HG03135 (cell line): Measurements from ENCODE around the gene CASP1.
"Not testable (repeated sequence)": the region's sequence is repeated elsewhere in the genome, so short reads cannot be mapped to it uniquely, and the experiment has no call there.

Experiments used
- ATAC-seq: cut with Tn5 transposase; IDR thresholded peaks from one replicate; pipeline ENCODE4 v1.9.1; 2021; ENCODE audit warnings: mild to moderate bottlenecking, moderate library complexity; ENCODE audit not compliant: unreplicated experiment

Gene CASP1

DNA sequence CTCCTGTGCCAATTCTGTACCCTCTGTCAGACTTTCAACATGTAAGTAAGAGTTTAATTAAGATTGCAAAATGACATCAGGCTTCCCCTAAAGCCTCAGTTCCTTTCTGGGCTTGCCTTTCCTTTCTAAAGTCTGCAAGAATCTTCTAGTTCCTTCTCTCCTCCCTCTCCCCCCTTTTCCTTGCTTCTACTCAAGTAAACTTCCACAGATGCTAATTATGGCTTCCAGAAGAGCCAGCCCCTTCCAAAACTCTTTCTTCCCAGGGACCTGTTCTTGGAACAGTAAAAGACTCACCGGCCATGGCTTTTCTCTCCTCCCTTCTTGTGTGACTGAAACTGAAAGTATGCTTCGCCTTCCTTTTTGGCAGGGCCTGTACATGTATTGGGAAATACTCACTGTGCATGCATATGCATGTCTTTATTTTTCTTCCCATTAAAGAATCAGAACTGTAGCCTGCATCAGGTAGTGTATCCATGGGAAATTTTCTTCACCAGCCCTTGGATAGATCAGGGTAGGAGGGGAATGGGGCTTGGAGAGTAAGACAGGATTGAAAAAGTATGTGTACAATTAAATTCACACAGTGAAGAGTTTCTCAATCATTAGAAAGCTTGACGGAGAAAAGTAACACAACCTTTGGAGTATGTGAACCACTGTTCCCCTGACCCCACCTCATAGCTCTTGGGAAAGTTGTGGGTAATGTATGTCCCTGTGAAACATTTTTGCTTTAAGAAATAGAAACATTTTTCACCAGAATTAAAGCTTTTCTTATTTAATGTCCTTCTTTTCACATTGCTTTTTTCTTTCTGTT is at the start of gene CASP1:
Gene CASP1 (minus strand): TSS at position 332 of the 808 bp plus-strand sequence. CDS start 31 bp downstream, at position 301.
- ATAC-seq: peak; percentile 97

DNA sequence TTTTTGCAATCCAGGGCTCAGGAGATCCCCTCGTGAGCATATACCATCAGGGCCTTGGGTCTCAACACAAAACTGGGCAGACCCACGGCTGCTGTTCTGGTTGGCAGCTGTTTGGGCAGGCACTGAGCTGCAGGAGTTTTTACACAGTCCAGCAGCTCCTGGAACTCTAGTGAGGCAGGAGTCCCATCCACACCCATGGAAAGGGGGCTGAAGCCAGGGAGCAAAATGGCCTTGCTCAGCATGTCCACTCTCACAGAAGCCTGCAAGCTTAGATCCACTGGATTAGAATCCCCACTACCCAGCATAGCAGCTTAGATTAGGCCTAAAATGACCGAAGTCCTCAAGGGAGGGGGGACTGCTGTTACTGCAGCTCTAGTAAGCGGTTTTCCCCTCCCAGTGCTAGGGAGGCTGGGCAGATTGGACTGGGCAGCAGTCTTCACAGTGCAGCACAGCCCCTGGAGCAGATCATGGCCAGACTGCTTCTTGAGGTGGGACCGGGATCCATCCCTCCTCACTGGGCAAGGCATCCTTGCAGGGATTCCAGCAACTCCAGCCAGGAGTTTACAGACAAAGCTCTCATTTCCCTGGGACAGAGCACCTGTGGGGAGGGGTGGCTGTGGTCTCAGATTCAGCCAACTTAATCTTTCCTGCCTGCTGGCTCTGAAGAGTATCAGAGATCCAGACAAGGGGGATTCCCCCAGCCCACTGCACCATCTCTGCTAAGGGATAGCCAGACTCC is 46.6 kb upstream of the CASP1 start:
- ATAC-seq: no peak

DNA sequence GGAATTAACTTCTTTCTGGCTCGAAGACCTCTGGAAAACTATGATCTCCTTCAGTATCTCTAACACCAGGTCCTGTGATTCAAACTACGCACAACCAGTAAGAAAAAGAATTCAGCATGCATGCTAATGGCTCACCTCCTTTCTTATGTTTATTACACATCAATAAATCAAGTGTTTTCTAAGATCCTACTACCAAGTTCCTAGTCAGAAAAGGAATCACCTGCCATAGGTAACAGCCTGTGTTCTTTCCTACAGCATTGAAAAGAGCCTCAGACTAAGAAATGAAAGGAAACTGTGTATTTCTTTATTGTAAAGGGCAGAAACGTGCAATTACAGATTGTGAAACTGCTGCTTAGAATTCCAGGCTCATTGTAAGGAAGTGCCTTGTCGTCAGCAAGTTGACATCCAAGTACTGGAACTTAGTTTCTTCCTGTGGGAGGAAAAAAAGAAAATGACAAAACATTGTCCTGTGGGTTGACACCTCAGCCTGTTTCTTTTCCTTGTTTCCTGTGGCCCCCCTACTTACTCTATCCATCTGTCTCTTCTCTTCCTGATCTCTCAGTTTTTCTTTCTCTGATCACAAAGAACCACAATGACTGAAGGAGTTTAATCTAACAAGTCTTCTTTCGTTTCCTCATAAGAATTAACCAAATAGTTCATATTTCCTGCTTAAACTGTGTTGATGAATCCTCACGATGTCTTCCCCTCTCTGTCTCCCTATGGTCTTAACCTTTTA is 45.4 kb upstream of the CASP1 start:
- ATAC-seq: not testable (repeated sequence)

DNA sequence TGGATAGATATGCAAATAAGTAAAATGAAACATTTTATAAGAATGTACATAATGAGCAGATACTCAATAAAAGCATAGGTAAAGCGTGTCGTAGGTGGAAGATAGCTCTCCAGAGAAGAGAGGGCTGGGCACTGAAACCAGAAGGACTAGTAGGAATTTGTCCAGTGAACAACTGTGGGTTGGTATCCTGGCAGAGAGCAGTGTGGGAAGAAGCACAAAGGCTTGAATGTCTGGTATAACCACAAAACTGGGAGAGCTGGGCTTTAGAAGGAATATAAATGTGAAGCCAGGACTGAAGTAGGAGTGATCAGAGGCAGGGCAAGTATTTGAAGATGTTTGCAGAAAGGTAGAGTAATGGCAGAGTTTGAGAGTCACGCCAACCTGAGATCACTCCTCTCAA is 43.3 kb upstream of the CASP1 start:
- no peak for ATAC-seq

DNA sequence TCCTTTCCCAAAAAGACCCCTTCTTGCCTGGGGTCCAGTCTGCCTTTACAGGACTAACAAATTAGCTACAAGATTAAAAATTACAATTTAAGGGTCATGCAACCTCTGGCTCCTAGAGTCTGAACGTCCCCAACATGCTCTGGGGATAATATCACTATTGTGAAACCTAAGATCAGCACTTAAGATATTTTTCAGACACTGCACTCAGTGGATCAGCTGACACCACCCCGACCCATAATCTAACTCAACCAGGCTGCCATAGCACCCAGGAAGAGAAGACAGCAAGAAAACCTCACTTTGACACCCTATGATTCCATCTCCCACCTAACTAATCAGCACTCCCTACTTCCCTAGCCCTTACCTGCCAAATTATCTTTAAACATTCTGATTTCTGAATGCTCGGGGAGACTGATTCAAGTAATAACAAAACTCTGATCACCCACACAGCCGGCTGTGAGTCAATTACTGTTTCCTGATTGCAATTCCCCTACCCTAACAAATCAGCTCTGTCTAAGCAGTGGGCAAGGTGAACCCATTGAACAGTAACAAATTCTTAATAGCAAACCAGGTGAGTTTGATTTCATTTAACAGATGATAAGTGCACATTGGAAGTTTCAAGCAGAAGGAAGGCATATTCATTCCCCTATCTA is 42.3 kb upstream of the CASP1 start:
- ATAC-seq: not testable (repeated sequence)

DNA sequence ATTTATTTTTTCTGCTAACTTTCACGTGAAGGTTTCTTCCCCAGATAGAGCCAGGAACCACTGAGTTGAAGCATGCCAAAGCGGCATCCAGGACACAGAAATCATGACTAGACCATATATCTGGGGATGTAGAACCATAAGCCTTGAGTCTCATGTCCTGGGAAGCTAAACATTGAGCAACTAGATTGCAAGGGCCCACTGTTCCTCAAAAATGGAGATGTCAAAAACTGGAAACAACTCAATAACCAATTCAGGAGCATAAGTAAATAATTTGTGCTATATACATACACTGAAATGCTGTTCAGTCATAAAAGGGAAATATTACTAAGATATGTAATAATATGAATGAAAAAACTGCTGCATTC is 39.2 kb upstream of the CASP1 start:
- ATAC-seq: no peak

DNA sequence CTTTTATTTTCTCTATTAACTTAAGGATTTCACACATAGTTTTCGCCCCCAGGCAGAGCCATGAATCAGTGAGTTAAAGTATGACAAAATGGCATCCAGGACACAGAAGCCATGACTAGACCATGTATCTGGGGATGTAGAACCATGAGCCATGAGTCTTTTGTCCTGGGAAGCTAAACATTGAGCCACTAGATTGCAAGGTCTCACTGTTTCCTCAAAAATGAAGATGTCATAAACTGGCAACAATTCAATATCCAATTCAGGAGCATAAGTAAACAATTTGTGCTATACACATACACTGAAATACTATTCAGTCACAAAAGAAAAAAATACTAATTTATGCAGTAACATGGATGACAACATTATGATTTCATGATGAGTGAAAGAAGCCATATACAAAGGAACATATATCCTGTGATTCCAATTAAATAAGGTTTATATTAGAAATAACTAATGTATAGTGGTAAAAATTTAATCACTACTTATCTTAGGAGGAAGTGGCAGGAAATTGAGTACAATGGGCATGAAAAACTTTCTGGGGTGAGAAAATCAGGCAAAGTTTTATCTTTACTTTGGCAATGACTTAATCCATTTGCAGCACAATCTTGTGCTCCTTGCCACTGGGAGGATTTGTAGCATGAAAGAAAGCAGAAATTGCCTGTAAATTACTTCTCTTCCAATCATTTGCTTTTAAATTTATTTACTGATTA is 38.7 kb upstream of the CASP1 start:
- no peak for ATAC-seq

DNA sequence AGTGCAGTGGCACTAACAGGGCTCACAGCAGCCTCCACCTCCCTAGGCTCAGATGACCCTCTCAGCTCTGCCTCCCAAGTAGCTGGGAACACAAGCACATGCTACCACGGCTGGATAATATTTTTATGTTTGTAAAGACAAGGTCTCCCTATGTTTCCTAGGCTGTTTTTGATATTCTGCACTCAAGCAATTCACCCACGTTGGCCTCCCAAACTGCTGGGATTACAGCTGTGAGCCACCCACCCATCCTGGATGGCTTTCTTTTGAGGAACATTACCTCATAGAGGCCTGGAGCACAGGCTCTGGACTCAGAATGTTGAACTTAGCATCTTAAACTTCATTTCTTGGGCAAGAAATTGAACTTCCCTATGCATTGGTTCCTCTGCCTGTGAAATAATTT is 37.1 kb upstream of the CASP1 start:
- ATAC-seq: not testable (repeated sequence)

DNA sequence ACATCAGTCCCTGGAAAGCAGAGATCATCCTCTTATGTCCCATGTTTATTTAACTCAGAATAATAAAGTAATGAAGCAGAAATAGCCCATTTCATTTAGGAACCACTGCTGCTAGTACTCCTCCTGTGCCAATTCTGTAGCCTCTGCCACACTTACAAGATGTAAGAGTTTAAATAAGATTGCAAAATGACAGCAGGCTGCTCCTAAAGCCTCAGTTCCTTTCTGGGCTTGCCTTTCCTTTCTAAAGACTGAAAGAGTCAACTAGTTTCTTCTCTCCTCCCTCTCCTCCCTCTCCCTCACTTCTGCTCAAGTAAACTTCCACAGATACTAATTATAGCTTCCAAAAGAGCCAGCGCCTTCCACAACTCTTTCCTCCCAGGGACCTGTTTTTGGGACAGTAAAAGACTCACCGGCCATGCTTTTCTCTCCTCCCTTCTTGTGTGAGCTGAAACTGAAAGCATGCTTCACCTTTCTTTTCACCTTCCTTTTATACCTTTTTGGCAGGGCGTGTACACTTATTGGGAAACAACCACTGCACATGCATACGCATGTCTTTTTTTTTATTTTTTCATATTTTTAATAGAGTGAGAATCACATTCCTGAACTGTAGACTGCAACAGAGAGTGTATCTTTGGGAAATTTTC is 36.3 kb upstream of the CASP1 start:
- ATAC-seq: no peak

DNA sequence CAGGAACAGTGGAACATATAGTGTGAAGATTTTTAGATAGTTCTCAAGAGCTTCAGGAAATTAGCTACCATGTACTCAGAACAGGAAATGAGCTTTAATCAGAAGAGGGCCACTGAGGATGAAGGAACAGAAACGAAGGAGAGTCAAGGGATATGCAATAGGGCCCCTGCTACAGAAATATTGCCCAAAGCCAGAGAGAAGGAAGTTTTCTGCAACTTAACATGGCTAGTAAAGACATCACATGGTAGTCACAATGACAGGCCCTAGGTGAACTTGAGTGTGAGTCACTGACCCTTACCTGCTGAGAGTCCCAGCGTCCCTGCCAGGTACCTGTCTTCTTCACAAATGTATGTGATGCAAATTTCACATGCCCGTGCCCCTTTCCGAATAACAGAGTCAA is 35.4 kb upstream of the CASP1 start:
- no peak for ATAC-seq

DNA sequence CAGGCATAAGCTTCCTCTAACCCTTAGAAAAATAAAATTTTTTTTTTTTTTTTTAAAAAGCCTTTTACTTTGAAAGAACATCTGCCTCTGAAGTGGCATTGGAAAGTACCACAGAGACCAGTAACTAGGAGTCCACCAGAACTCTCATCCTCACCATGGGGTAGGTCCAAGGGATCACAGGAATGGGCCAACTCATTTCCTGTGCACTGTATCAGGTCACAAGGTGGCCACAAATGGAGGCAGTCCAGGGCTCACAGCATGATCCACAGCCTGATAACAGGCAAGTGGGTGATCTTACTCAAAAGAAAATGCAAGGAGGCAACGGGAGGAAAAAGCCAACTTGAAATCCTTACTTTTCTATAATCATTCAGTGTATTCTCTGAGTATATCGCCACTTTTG is 34.8 kb upstream of the CASP1 start:
- ATAC-seq: not testable (repeated sequence)

DNA sequence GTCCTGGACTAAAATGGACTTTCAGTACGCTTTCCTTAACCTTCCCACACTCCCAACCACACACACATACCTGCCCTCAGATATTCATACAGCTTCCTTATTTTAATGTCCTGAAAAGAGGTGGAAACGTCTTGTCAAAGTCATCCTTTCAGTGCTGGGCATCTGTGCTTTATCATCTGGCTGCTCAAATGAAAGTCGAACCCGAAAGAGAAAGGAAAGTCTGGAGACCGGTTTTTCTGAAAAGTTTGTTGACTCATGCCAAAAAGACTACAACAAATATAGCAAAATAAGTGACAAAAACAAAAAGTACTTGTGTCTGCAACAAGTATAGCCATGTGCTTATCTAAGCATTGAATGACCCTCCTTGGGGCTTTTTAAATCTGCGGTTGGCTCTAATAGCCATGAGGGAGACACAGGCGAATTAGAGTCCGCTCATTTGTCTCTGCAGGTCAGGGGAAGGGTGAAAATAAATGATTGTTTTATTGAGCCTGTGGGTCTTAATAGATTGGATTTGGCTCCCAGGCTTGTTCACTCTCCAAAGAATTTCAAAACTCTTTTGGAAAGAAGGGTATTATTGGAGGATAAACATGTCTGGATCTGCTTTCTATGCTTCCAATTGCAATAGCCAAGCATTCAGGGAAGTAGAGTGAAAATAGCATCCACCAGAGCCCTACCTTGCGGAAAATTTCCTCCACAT is 28.4 kb upstream of the CASP1 start:
- not testable (repeated sequence) for ATAC-seq

DNA sequence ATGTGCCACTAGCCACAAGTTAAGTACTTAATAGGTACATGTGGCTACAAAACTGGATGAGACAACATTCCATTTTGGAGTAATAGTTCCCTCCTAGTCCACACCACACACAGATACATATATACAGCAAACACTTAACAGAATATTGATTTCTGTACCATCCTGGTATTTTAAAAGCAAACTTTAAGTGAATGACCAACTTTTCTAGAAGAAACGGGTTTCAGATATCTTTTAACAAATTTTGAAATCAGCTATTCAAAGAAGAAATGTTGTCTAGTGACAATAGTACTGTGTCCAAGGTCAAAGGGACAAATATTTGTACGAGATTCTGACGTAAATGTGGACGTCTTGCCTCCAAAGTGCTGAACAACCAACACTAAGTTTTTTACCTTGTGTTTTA is 22.5 kb upstream of the CASP1 start:
- ATAC-seq: no peak

DNA sequence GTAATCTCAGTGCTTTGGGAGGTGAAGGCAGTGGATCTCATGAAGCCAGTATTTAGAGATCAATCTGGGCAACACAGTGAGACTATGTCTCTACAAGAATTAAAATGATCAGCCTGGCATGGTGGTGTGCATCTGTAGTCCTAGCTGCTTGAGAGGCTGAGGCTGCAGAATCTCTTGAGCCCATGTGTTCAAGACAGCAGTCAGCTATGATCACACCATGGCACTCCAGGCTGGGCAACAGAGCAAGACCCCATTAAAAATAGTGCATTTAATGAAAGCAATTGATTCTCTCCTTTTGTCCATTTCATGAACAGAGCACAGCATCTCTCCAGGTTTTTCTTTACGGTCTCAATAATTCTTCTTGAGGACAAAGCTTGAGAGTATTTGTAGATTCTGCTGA is 21.5 kb upstream of the CASP1 start:
- ATAC-seq: no peak

DNA sequence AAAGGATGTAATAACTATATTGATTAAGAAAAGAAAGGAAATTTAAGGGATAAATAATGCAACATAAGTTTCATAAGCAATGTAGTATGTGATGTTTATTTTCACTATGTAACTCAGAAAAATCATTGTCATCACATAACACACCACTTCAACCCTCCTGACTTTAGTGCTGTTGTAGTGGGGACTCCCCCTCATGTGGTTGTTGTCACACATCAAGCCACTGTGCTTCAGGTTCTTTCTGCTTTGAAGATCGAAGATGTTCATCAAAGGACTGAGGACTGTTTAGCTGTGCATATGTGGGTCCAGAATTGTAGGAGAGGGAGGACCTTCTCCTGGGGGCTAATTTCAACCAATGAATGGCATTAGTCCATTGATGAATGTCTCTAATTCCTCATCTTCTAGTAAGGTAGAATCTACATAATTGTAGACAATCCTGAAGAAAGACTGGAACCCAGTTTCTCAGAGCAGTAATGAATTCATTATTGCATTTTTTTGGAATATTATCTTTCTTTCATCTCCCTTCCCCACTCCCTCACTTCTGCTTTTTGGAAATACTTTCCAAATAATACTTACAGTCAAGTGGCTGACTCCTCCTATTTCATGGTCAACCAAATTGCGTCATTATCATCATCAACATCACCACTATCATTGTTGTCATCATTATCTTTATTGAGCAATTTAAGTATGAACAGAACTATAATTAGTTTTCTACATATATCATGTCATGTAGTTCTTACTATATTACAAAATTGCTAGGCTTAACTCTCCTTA is 20.0 kb upstream of the CASP1 start:
- ATAC-seq: no peak

DNA sequence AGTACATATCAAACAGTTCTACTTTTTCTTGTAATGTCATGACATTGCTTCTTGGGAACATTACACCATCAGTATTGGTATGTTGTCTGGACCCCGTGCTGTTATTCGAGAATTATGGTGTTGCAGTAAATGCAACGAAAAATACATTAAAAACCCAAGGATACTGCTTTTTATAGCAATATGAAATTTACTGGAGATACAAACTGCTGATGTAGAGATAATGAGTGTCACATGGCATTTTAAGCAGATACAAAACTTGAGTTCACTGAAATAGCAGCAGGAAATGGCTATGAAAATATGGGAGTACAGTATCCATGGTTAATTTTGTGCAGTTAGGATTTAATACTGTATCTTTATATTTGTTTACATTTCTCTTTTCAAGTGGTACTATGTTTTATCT is 17.5 kb upstream of the CASP1 start:
- no peak for ATAC-seq

DNA sequence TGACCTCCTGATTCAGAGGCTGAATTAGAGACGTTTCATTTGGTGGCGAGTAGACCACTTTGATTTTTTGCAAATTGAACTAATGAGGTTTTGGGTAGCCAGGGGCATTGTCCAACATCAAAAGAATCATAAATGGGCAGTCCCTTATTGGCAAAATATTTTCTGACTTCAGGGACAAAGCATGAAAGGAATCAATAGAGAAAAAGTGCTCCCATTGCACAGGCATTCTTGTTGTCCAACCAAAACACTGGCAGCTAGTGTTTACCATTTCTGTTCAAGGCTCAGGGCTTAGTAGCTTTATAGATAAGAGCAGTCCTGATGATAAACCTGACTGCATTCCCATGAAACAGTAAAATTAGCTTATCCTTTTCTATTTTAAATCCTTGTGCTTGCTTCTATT is 16.6 kb upstream of the CASP1 start:
- no peak for ATAC-seq

DNA sequence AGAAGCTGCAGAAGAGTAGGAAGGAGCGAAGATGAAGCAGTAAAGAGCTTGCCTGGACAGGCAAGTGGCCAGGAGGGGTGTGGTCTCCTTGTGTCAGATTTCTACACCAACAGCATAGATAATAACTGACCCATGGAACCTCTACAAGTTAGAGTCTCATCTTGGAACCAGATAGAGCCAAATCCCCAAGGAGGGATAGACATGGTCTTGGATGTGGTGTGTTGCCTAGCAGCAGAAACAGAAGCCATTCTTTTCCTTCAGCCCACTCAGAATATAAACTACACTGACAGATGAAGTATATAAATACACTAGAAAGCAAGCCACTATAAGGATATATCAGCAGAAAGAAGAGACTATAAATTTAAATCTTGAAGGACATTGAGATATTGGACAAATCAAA is 14.5 kb upstream of the CASP1 start:
- no peak for ATAC-seq
